Natural killer cell (primary cell): ENCODE measurements around the gene PCSK9. TPM values are rescaled to one million over a fixed set of nuclear protein-coding genes. Genes with fewer than 3 reads are reported as not detected.

Source experiments
- ATAC-seq, 3 donors: fragments of 150-1000 bp in 2 of 3; fragments of 200-7000 bp in 1 of 3; cut with Tn5 transposase; 1 replicate in 1 of 3; 2 replicates in 2 of 3; pipeline ENCODE4 v1.10.0; 2021; ENCODE audit warnings: mild to moderate bottlenecking in 2 of 3, moderate library complexity in 2 of 3
- DNase-seq, 2 donors: peaks; one replicate each; pipeline versions ENCODE4 v3.0.0 to v3.0.0-alpha.2; 2013 to 2021; ENCODE audit warnings: mixed read lengths in 1 of 2
- H3K27ac ChIP-seq: one replicate; pipeline ENCODE4 v1.5.1; 2013; ENCODE audit warnings: mild to moderate bottlenecking, low read length
- H3K27me3 ChIP-seq: one replicate; pipeline ENCODE4 v1.6.1; 2013; ENCODE audit warnings: low read length; ENCODE audit not compliant: control insufficient read depth, insufficient read depth
- H3K36me3 ChIP-seq: one replicate; pipeline ENCODE4 v1.6.1; 2013; ENCODE audit warnings: low read length; ENCODE audit not compliant: control insufficient read depth, insufficient read depth
- H3K4me1 ChIP-seq: one replicate; pipeline ENCODE4 v1.6.1; 2013; ENCODE audit warnings: low read length; ENCODE audit not compliant: control insufficient read depth, insufficient read depth
- H3K4me3 ChIP-seq: one replicate; pipeline ENCODE4 v1.5.1; 2013; ENCODE audit warnings: low read length
- H3K9me3 ChIP-seq: one replicate; pipeline ENCODE4 v1.6.1; 2013; ENCODE audit warnings: low read length; ENCODE audit not compliant: control insufficient read depth, insufficient read depth
- H3K27ac Mint-ChIP-seq, 2 donors: one replicate each; pipeline ENCODE4 v1.8.0; 2022; ENCODE audit warnings: mild to moderate bottlenecking in 2 of 2, mixed read lengths in 2 of 2, moderate library complexity in 1 of 2
- H3K27me3 Mint-ChIP-seq, 2 donors: one replicate each; pipeline ENCODE4 v1.8.0; 2022; ENCODE audit warnings: low read depth in 2 of 2, mixed read lengths in 2 of 2
- H3K36me3 Mint-ChIP-seq: one replicate; pipeline ENCODE4 v1.8.0; 2022; ENCODE audit warnings: mixed read lengths
- H3K4me1 Mint-ChIP-seq, 2 donors: one replicate each; pipeline ENCODE4 v1.8.0; 2022; ENCODE audit warnings: mixed read lengths in 2 of 2
- H3K4me3 Mint-ChIP-seq: one replicate; pipeline ENCODE4 v1.8.0; 2022; ENCODE audit warnings: mild to moderate bottlenecking, moderate library complexity, mixed read lengths
- H3K9me3 Mint-ChIP-seq, 2 donors: one replicate each; pipeline ENCODE4 v1.8.0; 2022; ENCODE audit warnings: mixed read lengths in 2 of 2
- CTCF ChIP-seq: fragments of 200-600 bp; IDR thresholded peaks from one replicate; pipeline ENCODE4 v1.8.0; 2022; ENCODE audit warnings: antibody characterized with exemption
- WGBS: methylation state at CpG from one replicate; pipeline ENCODE4 v1.1.7; 2013; ENCODE audit warnings: missing lambda C conversion rate; ENCODE audit not compliant: insufficient coverage; 5-methylcytosine and 5-hydroxymethylcytosine counted together
- intact Hi-C: fragments of 100-400 bp; cut with micrococcal nuclease; formaldehyde crosslinking; loops from one replicate; pipeline ENCODE4 v1.14.2; 2022
- total RNA-seq, 4 donors: library from RNA; stranded (reverse); fragments of 120-200 nt in 1 of 4; gene quantifications; one replicate each; pipeline versions ENCODE4 v1.2.3 to v1.2.4, GENCODE V29; 2013 to 2022

The PCSK9 gene
- total RNA-seq, 3 donors from 2014 or later (not counting 1 experiment from before 2014, with no cell fraction given) = not detected

- Mint-ChIP-seq H3K27me3 (peaks cover 24 to 26% of the 10 kb centered on the region in 2 donors), H3K4me1 (peaks cover 20 to 23% of the 10 kb centered on the region in 2 donors), H3K4me3 (peak overlapping the region; percentile 62), H3K27ac (peak overlapping the region in 1 of 2 donors; percentile 52), H3K36me3 (no peaks in the 10 kb centered on the region), H3K9me3 (peaks cover 0 to 2% of the 10 kb centered on the region in 2 donors)
- peaks cover 15% of the 10 kb centered on the region for H3K27me3 ChIP-seq
- no peak overlapping the region for H3K27ac ChIP-seq
- no peaks in the 10 kb centered on the region for H3K36me3 ChIP-seq
- 10% methylated on average over 44 of the region's 46 CpGs for WGBS
- no peak overlapping the region for H3K4me3 ChIP-seq
- peak in 2 of 3 donors; percentile 35 to 37 for ATAC-seq
- TF ChIP-seq CTCF = no peak
- intact Hi-C loops = loop anchor here (1.0 to 2.0 kb wide), 3 partner anchors 47 to 324 kb away; no protein-coding TSS in a partner anchor
- H3K9me3 ChIP-seq = no peaks in the 10 kb centered on the region
- peaks cover 21% of the 10 kb centered on the region for H3K4me1 ChIP-seq
- DNase-seq = no peak
These were observed 42.3 kb upstream of the PCSK9 start for GRCh38 chr1:54996869-54997710.

DNA sequence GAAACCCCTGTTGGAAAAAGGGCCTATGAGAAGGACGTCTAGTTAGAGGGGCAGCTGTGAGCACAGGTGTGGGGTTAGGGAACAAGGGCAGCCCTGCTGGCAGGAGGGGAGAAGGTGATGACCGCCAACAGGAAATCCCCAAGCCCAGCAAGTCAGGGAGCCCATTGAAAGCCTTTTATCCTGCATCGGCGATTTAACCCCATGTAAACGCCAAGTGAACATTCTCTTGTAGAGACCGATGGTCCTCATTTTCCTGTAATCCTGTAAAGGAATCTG, 41.7 kb upstream of the PCSK9 start:
- intact Hi-C loops = loop anchor here (2.0 kb wide), 1 partner anchor 325 kb away; no protein-coding TSS in a partner anchor
- Histone ChIP-seq H3K36me3 (no peaks in the 10 kb centered on the region), H3K4me1 (peaks cover 21% of the 10 kb centered on the region), H3K4me3 (no peak overlapping the region), H3K9me3 (no peaks in the 10 kb centered on the region), H3K27me3 (peaks cover 15% of the 10 kb centered on the region), H3K27ac (no peak overlapping the region)
- Mint-ChIP-seq H3K4me3 (peak overlapping the region; percentile 31), H3K4me1 (peaks cover 20 to 23% of the 10 kb centered on the region in 2 donors), H3K27ac (no peak overlapping the region), H3K27me3 (peaks cover 24 to 26% of the 10 kb centered on the region in 2 donors), H3K36me3 (no peaks in the 10 kb centered on the region), H3K9me3 (peaks cover 0 to 2% of the 10 kb centered on the region in 2 donors)
- no peak for ATAC-seq
- WGBS = 71% methylated on average over 6 of the region's 6 CpGs
- no peak for DNase-seq
- no peak for TF ChIP-seq CTCF

- H3K36me3 ChIP-seq = no peaks in the 10 kb centered on the region
- peaks cover 15% of the 10 kb centered on the region for H3K27me3 ChIP-seq
- Mint-ChIP-seq H3K36me3 (no peaks in the 10 kb centered on the region), H3K4me1 (peaks cover 20 to 23% of the 10 kb centered on the region in 2 donors), H3K27me3 (peaks cover 24 to 26% of the 10 kb centered on the region in 2 donors), H3K27ac (no peak overlapping the region), H3K4me3 (no peak overlapping the region), H3K9me3 (peaks cover 0 to 2% of the 10 kb centered on the region in 2 donors)
- no peak for TF ChIP-seq CTCF
- H3K27ac ChIP-seq = no peak overlapping the region
- 74% methylated on average over 6 of the region's 6 CpGs for WGBS
- peaks cover 21% of the 10 kb centered on the region for H3K4me1 ChIP-seq
- no peak overlapping the region for H3K4me3 ChIP-seq
- intact Hi-C loops = no loop called here
- no peak for ATAC-seq
- DNase-seq = no peak
- no peaks in the 10 kb centered on the region for H3K9me3 ChIP-seq
These were observed 41.2 kb upstream of the PCSK9 start for GRCh38 chr1:54998100-54998499.
